Neural progenitor cell (in vitro differentiated cells): Measurements from ENCODE around the gene THSD4. TPM values are rescaled to one million over a fixed set of nuclear protein-coding genes. Genes with fewer than 3 reads are reported as not detected.

Source experiments
- DNase-seq: peaks from one replicate; pipeline ENCODE4 v3.0.0-alpha.2; 2016; ENCODE audit warnings: low spot score
- H2AFZ ChIP-seq: fragments of 200-600 bp; sonication (generic); replicated peaks from 2 replicates; pipeline ENCODE4 v1.6.1; 2016; ENCODE audit warnings: antibody characterized with exemption
- H3F3A ChIP-seq: fragments of 200-600 bp; sonication (generic); 2 replicates; pipeline ENCODE4 v1.6.1; 2016; ENCODE audit warnings: antibody characterized with exemption, low read depth
- H3K27ac ChIP-seq: fragments of 200-600 bp; sonication (generic); 2 replicates; pipeline ENCODE4 v1.5.1; 2016; ENCODE audit warnings: mild to moderate bottlenecking
- H3K27me3 ChIP-seq: fragments of 200-600 bp; sonication (generic); 2 replicates; pipeline ENCODE4 v1.6.1; 2016; ENCODE audit warnings: mild to moderate bottlenecking, moderate library complexity
- H3K36me3 ChIP-seq: fragments of 200-600 bp; sonication (generic); 2 replicates; pipeline ENCODE4 v1.5.1; 2016
- H3K4me1 ChIP-seq: fragments of 200-600 bp; sonication (generic); 2 replicates; pipeline ENCODE4 v1.6.1; 2016; ENCODE audit warnings: mixed run types
- H3K4me2 ChIP-seq: fragments of 200-600 bp; sonication (generic); 2 replicates; pipeline ENCODE4 v1.6.1; 2016
- H3K4me3 ChIP-seq: fragments of 200-600 bp; sonication (generic); 2 replicates; pipeline ENCODE4 v1.5.1; 2016
- H3K79me2 ChIP-seq: fragments of 200-600 bp; sonication (generic); 2 replicates; pipeline ENCODE4 v1.6.1; 2016; ENCODE audit warnings: low read depth
- H3K9ac ChIP-seq: fragments of 200-600 bp; sonication (generic); 2 replicates; pipeline ENCODE4 v1.6.1; 2016
- H3K9me3 ChIP-seq: fragments of 200-600 bp; sonication (generic); 2 replicates; pipeline ENCODE4 v1.5.1; 2016; ENCODE audit warnings: low read depth
- H4K20me1 ChIP-seq: fragments of 200-600 bp; sonication (generic); 2 replicates; pipeline ENCODE4 v1.6.1; 2016; ENCODE audit warnings: low read depth
- H3K27ac Mint-ChIP-seq: 3 replicates; pipeline ENCODE4 v1.8.0; 2021; ENCODE audit warnings: mixed read lengths
- H3K27me3 Mint-ChIP-seq: 2 replicates; pipeline ENCODE4 v1.8.0; 2022; ENCODE audit warnings: low read depth, mild to moderate bottlenecking, inconsistent platforms, moderate library complexity, mixed read lengths; ENCODE audit not compliant: insufficient read depth
- H3K36me3 Mint-ChIP-seq: 3 replicates; pipeline ENCODE4 v1.8.0; 2021; ENCODE audit warnings: mixed read lengths
- H3K4me1 Mint-ChIP-seq: 3 replicates; pipeline ENCODE4 v1.8.0; 2021; ENCODE audit warnings: mixed read lengths
- H3K4me3 Mint-ChIP-seq: 3 replicates; pipeline ENCODE4 v1.8.0; 2021; ENCODE audit warnings: mild to moderate bottlenecking, moderate library complexity, mixed read lengths
- H3K9me3 Mint-ChIP-seq: 3 replicates; pipeline ENCODE4 v1.8.0; 2020; ENCODE audit warnings: mixed read lengths
- CTCF ChIP-seq: fragments of 200-600 bp; sonication (generic); IDR thresholded peaks from 2 replicates; pipeline ENCODE4 v1.5.1; 2017; ENCODE audit warnings: antibody characterized with exemption, mild to moderate bottlenecking
- EZH2 ChIP-seq: fragments of 200-600 bp; sonication (generic); IDR thresholded peaks from 2 replicates; pipeline ENCODE4 v1.6.1; 2017; ENCODE audit warnings: antibody characterized with exemption, mild to moderate bottlenecking, moderate library complexity
- EZH2phosphoT487 ChIP-seq: fragments of 200-600 bp; sonication (generic); IDR thresholded peaks from 2 replicates; pipeline ENCODE4 v1.6.1; 2017; ENCODE audit warnings: antibody characterized with exemption
- total RNA-seq: library from RNA; depleted of rRNA; stranded (reverse); fragments of >200 nt; gene quantifications from 2 replicates; pipeline ENCODE4 v1.2.3, GENCODE V29; 2015; ENCODE audit warnings: low replicate concordance

The THSD4 gene
- total RNA-seq, 1 donor from 2014 or later, result 2.4 TPM

- Mint-ChIP-seq H3K27me3 (peaks cover 4% of the 10 kb centered on the region), H3K4me3 (no peak overlapping the region), H3K36me3 (no peaks in the 10 kb centered on the region), H3K9me3 (no peaks in the 10 kb centered on the region), H3K27ac (no peak overlapping the region), H3K4me1 (peaks cover 7% of the 10 kb centered on the region)
- Histone ChIP-seq H3K36me3 (no peaks in the 10 kb centered on the region), H3K27me3 (no peaks in the 10 kb centered on the region), H4K20me1 (no peaks in the 10 kb centered on the region), H3F3A (no peaks in the 10 kb centered on the region), H3K4me2 (no peak overlapping the region), H3K79me2 (no peaks in the 10 kb centered on the region), H3K27ac (no peak overlapping the region), H2AFZ (no peak overlapping the region), H3K9me3 (no peaks in the 10 kb centered on the region), H3K9ac (no peak overlapping the region), H3K4me3 (no peak overlapping the region), H3K4me1 (peaks cover 10% of the 10 kb centered on the region)
- no peak for DNase-seq
- TF ChIP-seq EZH2phosphoT487 (no peak), EZH2 (no peak)
Measured at GRCh38 chr15:71290002-71290401, 174.7 kb downstream of the THSD4 start.

- H3K4me3 ChIP-seq, result no peak overlapping the region
- no peak overlapping the region for H3K4me2 ChIP-seq
- H3K9me3 ChIP-seq, result no peaks in the 10 kb centered on the region
- H3K9ac ChIP-seq, result no peak overlapping the region
- H3K9me3 Mint-ChIP-seq, result no peaks in the 10 kb centered on the region
- no peak overlapping the region for H3K27ac ChIP-seq
- no peaks in the 10 kb centered on the region for H4K20me1 ChIP-seq
- peaks cover 10% of the 10 kb centered on the region for H3K4me1 ChIP-seq
- no peak for DNase-seq
- no peaks in the 10 kb centered on the region for H3K36me3 Mint-ChIP-seq
- peaks cover 4% of the 10 kb centered on the region for H3K27me3 Mint-ChIP-seq
- H3K36me3 ChIP-seq, result no peaks in the 10 kb centered on the region
- no peak overlapping the region for H3K4me3 Mint-ChIP-seq
- H3F3A ChIP-seq, result no peaks in the 10 kb centered on the region
- H3K27me3 ChIP-seq, result no peaks in the 10 kb centered on the region
- H2AFZ ChIP-seq, result no peak overlapping the region
- peaks cover 7% of the 10 kb centered on the region for H3K4me1 Mint-ChIP-seq
- H3K79me2 ChIP-seq, result no peaks in the 10 kb centered on the region
- TF ChIP-seq EZH2phosphoT487 (no peak), EZH2 (no peak), CTCF (no peak)
- H3K27ac Mint-ChIP-seq, result no peak overlapping the region
Measured at GRCh38 chr15:71290881-71291635, 175.8 kb downstream of the THSD4 start.

- no peak overlapping the region for H3K4me3 ChIP-seq
- Mint-ChIP-seq H3K27ac (no peak overlapping the region), H3K4me3 (no peak overlapping the region), H3K27me3 (peaks cover 4% of the 10 kb centered on the region), H3K36me3 (no peaks in the 10 kb centered on the region), H3K9me3 (no peaks in the 10 kb centered on the region), H3K4me1 (peaks cover 7% of the 10 kb centered on the region)
- peaks cover 10% of the 10 kb centered on the region for H3K4me1 ChIP-seq
- H2AFZ ChIP-seq, result no peak overlapping the region
- no peaks in the 10 kb centered on the region for H4K20me1 ChIP-seq
- TF ChIP-seq EZH2phosphoT487, result no peak
- TF ChIP-seq CTCF, result no peak
- no peak for TF ChIP-seq EZH2
- H3K4me2 ChIP-seq, result no peak overlapping the region
- H3K9ac ChIP-seq, result no peak overlapping the region
- no peak overlapping the region for H3K27ac ChIP-seq
- no peaks in the 10 kb centered on the region for H3K79me2 ChIP-seq
- no peaks in the 10 kb centered on the region for H3K9me3 ChIP-seq
- DNase-seq, result no peak
- no peaks in the 10 kb centered on the region for H3K36me3 ChIP-seq
- no peaks in the 10 kb centered on the region for H3K27me3 ChIP-seq
- no peaks in the 10 kb centered on the region for H3F3A ChIP-seq
Measured at GRCh38 chr15:71291723-71292122, 176.5 kb downstream of the THSD4 start.

GRCh38 chr15:71293723-71294122, 178.5 kb downstream of the THSD4 start:
- Histone ChIP-seq H3K36me3 (no peaks in the 10 kb centered on the region), H3K4me2 (no peak overlapping the region), H4K20me1 (no peaks in the 10 kb centered on the region), H3K9ac (no peak overlapping the region), H3K79me2 (no peaks in the 10 kb centered on the region), H3F3A (no peaks in the 10 kb centered on the region), H3K27ac (no peak overlapping the region), H3K4me3 (no peak overlapping the region), H3K9me3 (no peaks in the 10 kb centered on the region), H2AFZ (no peak overlapping the region), H3K4me1 (peaks cover 1% of the 10 kb centered on the region), H3K27me3 (no peaks in the 10 kb centered on the region)
- H3K27me3 Mint-ChIP-seq, result peaks cover 4% of the 10 kb centered on the region
- H3K4me3 Mint-ChIP-seq, result no peak overlapping the region
- no peak overlapping the region for H3K27ac Mint-ChIP-seq
- no peaks in the 10 kb centered on the region for H3K9me3 Mint-ChIP-seq
- TF ChIP-seq EZH2phosphoT487, result no peak
- TF ChIP-seq CTCF, result no peak
- TF ChIP-seq EZH2, result no peak
- no peaks in the 10 kb centered on the region for H3K36me3 Mint-ChIP-seq
- peaks cover 7% of the 10 kb centered on the region for H3K4me1 Mint-ChIP-seq
- no peak for DNase-seq
